SK-N-MC (cell line): ENCODE data around the gene MUTYH.
"Not testable (repeated sequence)": the region's sequence is repeated elsewhere in the genome, so short reads cannot be mapped to it uniquely, and the experiment has no call there.

Experiments
- DNase-seq: peaks from one replicate; pipeline ENCODE4 v3.0.0-alpha.2; 2011; ENCODE audit warnings: low read depth, low spot score
- H3K27ac ChIP-seq: fragments of 200-600 bp; sonication (generic); 2 replicates; pipeline ENCODE4 v1.5.1; 2016; ENCODE audit warnings: mixed run types
- H3K36me3 ChIP-seq: fragments of 200-600 bp; sonication (generic); 2 replicates; pipeline ENCODE4 v1.6.1; 2017; ENCODE audit warnings: antibody characterized with exemption, low read length, mixed read lengths; ENCODE audit not compliant: insufficient read depth
- H3K4me3 ChIP-seq: fragments of 200-600 bp; sonication (generic); 2 replicates; pipeline ENCODE4 v1.5.1; 2016
- H3K9ac ChIP-seq: fragments of 200-600 bp; sonication (generic); 2 replicates; pipeline ENCODE4 v1.8.0; 2017; ENCODE audit warnings: mixed run types, mixed read lengths; ENCODE audit not compliant: insufficient read length
- H3K9me3 ChIP-seq: fragments of 200-600 bp; sonication (generic); 2 replicates; pipeline ENCODE4 v1.6.1; 2017; ENCODE audit warnings: low read depth, mild to moderate bottlenecking, antibody characterized with exemption, low read length, moderate library complexity, mixed read lengths
- EZH2 ChIP-seq: fragments of 200-600 bp; sonication (generic); IDR thresholded peaks from one replicate; pipeline ENCODE4 v1.6.1; 2017; ENCODE audit warnings: antibody characterized with exemption
- FOXP2 ChIP-seq: optimal IDR thresholded peaks from 2 replicates; pipeline ENCODE3; 2011; ENCODE audit warnings: mild to moderate bottlenecking, moderate library complexity; ENCODE audit not compliant: insufficient read depth; ENCODE audit errors: extremely low read length, control extremely low read depth
- POLR2AphosphoS5 ChIP-seq: IDR thresholded peaks from 2 replicates; pipeline ENCODE4 v1.6.1; 2012; ENCODE audit warnings: mild to moderate bottlenecking, low read depth, low read length, borderline replicate concordance

Gene MUTYH

DNA sequence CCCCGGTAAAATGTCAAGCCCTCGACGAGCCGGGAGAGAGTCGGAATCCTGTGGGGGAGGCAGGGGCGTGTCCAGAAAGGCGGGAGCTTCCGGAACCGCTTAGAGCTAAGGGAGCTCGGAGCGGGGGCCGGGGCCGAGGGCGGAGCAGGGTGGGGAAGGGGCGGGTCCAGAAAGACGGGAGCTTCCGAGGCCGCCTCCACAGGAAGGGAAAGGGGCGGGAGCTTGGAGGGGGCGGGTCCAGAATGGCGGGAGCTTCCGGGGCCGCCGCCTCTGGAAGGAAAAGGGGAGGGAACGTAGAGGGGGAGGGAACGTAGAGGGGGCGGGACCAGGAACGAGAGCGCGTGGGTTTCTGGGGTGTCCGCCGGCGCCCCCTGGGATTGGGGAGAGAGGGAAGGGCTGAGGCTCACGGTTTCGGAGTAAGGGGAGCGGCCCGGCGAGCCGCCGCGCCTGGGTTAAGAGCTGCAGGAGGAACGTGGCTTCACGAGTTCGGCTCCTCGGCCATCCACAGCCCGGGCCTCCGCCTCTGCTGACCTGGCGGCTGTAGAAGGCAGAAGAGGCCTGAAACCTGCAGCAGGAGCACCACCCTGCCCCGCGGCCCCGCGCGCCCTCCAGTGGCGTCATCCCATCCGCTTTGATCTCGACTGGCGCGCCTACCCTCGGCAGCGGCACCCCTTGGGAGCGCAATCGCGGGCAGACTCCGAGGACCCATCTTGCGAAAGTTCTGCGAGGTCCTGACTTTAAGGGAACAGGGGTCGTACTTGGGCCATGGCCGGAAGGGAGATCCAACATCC, 36.5 kb downstream of the MUTYH start:
- peak; percentile 82 for TF ChIP-seq POLR2AphosphoS5
- no peak for TF ChIP-seq FOXP2
- Histone ChIP-seq H3K27ac (peak overlapping the region; percentile 62), H3K36me3 (no peaks in the 10 kb centered on the region), H3K9me3 (no peaks in the 10 kb centered on the region), H3K4me3 (peak overlapping the region; percentile 86), H3K9ac (peak overlapping the region; percentile 88)
- DNase-seq, result peak; percentile 74

DNA sequence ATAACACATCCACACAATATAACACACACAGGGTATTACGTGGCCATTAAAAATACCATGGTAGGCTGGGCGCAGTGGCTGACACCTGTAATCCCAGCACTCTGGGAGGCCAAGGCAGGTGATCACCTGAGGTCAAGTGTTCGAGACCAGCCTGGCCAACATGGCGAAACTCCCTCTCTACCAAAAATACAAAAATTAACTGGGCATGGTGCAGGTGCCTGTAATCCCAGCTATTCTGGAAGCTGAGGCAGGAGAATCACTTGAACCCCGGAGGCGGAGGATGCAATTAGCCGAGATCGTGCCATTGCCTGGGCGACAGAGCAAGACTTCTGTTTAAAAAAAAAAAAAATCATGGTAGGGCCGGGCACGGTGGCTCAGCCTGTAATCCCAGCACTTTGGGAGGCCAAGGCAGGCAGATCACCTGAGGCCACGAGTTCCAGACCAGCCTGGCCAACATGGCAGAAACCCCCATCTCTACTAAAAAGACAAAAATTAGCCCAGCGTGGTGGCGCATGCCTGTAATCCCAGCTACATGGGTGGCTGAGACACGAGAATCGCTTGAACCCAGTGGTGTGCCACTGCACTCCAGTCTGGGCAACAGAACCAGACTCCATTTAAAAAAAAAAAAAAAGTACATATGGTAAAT, 37.6 kb downstream of the MUTYH start:
- Histone ChIP-seq H3K4me3 (peak overlapping the region; percentile 86), H3K9ac (peak overlapping the region; percentile 88), H3K9me3 (no peaks in the 10 kb centered on the region), H3K36me3 (no peaks in the 10 kb centered on the region), H3K27ac (no peak overlapping the region)
- no peak for TF ChIP-seq EZH2
- TF ChIP-seq POLR2AphosphoS5, result no peak
- no peak for TF ChIP-seq FOXP2
- DNase-seq, result no peak

DNA sequence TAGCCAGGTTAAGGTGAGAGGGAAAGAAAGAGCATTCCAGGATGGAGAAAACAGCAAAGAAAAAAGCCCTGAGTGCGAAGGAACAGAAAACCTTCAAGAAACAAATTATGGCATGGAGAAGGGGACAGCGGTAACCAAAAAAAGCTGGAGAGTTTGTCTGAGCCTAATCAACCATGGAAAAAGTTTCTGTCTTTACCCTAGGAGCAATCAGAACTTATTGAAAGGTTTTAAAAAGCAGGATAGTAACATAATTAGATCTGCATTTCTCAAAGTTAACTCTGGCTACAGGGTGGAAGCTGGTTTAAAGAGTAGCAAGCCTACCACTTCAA, 39.6 kb downstream of the MUTYH start:
- no peak overlapping the region for H3K9ac ChIP-seq
- DNase-seq, result no peak
- no peak overlapping the region for H3K4me3 ChIP-seq
- H3K9me3 ChIP-seq, result no peaks in the 10 kb centered on the region
- H3K36me3 ChIP-seq, result no peaks in the 10 kb centered on the region
- no peak overlapping the region for H3K27ac ChIP-seq
- TF ChIP-seq POLR2AphosphoS5, result no peak
- no peak for TF ChIP-seq FOXP2
- TF ChIP-seq EZH2, result no peak

DNA sequence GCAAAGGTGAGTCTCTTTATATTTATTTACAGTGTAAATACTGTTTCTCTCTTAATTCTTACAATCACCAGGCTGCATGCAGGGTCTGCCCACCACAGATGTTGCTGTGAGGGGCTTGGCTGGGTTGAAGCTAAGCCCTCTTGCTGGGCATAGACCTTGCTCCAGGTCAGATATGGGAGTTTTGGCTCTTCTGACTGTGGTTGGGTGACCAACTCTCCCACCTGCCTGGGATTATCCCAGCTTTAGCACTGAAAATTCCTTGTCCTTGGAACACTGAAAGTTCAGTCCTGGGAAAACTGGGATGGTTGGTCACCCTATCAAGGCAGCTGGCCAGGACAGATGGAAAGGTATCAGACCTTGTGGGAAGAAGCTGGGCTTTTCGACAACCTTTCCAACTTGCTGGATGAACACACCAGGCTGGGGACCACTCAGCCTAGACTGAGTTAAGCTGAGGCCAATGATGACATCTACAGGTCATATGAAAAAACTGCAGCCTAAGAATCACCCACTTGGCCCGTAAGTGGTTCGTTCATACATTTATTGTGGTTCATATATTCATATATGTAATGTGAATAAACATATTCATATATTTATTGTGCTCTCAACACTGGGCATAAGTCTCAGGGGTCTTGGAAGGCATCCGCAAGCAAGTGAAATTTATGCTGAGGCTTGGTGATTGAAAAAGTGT, 40.1 kb downstream of the MUTYH start:
- Histone ChIP-seq H3K9ac (no peak overlapping the region), H3K27ac (no peak overlapping the region), H3K4me3 (no peak overlapping the region), H3K9me3 (no peaks in the 10 kb centered on the region), H3K36me3 (no peaks in the 10 kb centered on the region)
- peak; percentile 30 for DNase-seq
- TF ChIP-seq POLR2AphosphoS5, result no peak
- no peak for TF ChIP-seq EZH2
- no peak for TF ChIP-seq FOXP2

DNA sequence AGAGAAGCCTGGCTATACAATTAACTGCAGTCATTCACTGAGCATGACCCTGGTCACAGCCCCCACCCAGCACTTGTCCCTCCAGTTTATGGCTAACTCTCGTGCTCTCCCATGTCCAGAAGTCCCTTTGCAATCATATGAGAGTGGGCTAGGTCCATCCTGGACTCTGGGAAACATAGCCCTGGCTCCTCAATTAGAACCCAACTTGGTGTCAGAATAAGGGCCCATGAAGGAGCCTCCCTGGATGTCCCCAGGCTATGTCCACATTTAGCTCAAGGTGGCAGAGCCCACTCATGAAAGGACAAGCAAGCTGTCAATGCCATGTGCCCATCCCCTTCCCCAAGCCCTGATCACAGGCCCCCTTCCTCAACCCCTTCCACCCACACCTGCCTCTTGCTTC, 40.9 kb downstream of the MUTYH start:
- no peaks in the 10 kb centered on the region for H3K36me3 ChIP-seq
- TF ChIP-seq POLR2AphosphoS5, result no peak
- no peak for TF ChIP-seq FOXP2
- TF ChIP-seq EZH2, result no peak
- H3K4me3 ChIP-seq, result no peak overlapping the region
- no peaks in the 10 kb centered on the region for H3K9me3 ChIP-seq
- no peak overlapping the region for H3K27ac ChIP-seq
- no peak for DNase-seq
- H3K9ac ChIP-seq, result no peak overlapping the region

DNA sequence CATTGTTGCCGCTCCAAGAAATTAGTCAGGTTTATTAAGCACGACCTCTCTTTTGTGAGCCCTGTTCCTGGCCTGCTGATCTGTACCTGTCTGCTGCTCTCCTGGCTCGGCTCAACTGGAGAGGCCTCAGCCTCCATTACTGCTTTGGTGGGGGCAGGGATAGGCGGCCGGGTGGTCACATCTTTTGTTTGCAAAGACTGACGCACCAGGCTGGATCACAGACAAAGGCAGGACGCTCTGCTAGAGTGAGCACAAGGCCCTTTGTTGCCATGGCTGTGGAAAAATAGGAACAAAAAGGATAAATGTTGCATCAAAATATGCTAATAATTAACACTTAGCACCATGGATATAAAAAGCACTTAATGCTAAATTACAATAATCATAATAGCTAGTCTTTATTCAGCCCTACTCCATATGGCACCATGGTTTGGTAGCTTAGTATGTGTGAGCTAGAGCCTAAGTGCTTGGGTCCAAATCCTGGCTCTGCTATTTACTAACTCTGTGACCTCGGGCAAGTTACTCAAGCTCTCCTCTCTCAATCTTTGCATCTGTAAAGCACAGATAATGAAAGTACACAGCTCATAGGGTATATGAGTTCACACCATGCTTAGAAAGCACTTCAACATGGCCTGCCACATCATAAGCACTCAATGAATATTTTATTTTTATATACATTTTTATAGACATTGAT, 42.4 kb downstream of the MUTYH start:
- TF ChIP-seq EZH2, result no peak
- no peak for TF ChIP-seq POLR2AphosphoS5
- DNase-seq, result no peak
- Histone ChIP-seq H3K36me3 (no peaks in the 10 kb centered on the region), H3K27ac (no peak overlapping the region), H3K4me3 (no peak overlapping the region), H3K9me3 (no peaks in the 10 kb centered on the region), H3K9ac (no peak overlapping the region)

DNA sequence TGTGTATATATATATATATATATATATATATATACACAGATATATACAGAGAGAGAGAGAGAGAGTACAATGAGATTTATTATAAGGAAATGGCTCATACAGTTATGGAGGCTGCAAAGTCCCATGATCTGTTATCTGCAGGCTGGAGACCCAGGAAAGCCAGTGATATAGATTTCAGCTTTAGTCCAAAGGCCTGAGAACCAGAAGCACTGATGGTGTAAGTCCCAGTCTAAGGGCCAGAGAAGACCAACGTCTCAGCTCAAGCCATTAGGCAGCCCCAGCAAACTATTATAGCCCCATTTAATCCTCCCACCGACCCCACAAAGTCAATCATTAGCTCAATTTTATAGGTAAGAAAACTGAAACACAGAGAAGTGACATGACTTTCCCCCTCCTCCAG, 48.5 kb downstream of the MUTYH start:
- Histone ChIP-seq H3K9ac (no peak overlapping the region), H3K4me3 (no peak overlapping the region), H3K36me3 (no peaks in the 10 kb centered on the region), H3K9me3 (no peaks in the 10 kb centered on the region), H3K27ac (no peak overlapping the region)
- TF ChIP-seq EZH2, result no peak
- TF ChIP-seq FOXP2, result no peak
- no peak for TF ChIP-seq POLR2AphosphoS5
- DNase-seq, result no peak

DNA sequence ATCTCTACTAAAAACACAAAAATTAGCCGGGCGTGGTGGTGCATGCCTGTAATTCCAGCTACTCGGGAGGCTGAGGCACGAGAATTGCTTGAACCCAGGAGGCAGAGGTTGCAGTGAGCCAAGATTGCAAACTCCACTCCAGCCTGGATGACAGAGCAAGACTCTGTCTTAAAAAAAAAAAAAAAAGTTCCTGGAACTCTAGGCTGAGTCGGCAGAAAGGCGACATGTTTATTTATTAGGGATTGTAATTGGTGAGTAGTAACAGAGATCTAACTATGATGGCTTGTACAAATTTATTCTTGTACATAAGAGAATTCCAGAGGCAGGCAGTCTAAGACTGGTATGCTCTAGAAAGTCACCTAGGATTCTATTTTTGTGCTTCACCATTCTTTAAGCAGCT, 49.2 kb downstream of the MUTYH start:
- H3K9ac ChIP-seq, H3K9me3 ChIP-seq, DNase-seq, H3K4me3 ChIP-seq, H3K36me3 ChIP-seq, H3K27ac ChIP-seq: not testable (repeated sequence)

DNA sequence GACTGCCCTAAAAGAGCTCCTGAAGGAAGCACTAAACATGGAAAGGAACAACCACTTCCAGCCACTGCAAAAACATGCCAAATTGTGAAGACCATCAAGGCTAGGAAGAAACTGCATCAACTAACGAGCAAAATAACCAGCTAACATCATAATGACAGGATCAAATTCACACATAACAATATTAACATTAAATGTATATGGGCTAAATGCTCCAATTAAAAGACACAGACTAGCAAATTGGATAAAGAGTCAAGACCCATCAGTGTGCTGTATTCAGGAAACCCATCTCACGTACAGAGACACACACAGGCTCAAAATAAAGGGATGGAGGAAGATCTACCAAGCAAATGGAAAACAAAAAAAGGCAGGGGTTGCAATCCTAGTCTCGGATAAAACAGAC, 53.7 kb downstream of the MUTYH start:
- not testable (repeated sequence) for H3K27ac ChIP-seq, H3K9ac ChIP-seq, DNase-seq, H3K4me3 ChIP-seq, H3K9me3 ChIP-seq, H3K36me3 ChIP-seq

DNA sequence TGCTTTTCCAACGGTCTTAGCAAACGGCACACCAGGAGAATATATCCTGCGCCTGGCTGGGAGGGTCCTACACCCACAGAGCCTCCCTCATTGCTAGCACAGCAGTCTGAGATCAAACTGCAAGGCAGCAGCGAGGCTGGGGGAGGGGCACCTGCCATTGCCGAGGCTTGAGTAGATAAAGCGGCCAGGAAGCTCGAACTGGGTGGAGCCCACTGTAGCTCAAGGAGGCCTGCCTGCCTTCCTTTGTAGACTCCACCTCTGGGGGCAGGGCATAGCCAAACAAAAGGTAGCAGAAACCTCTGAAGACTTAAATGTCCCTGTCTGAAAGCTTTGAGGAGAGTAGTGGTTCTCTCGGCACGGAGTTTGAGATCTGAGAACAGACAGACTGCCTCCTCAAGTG, 55.4 kb downstream of the MUTYH start:
- not testable (repeated sequence) for H3K9ac ChIP-seq, H3K9me3 ChIP-seq, H3K4me3 ChIP-seq, H3K27ac ChIP-seq, H3K36me3 ChIP-seq, DNase-seq
